Stimulated activated naive CD8-positive, alpha-beta T cell treated with anti-CD3 and anti-CD28 coated beads, Interleukin-15, Interleukin-2, amounts not matched to agents 100 ng/mL and 50 ng/mL, for 24 hours (primary cell): ENCODE data around the gene DNAJC8.

Source experiments
- H3K27ac Mint-ChIP-seq: one replicate; pipeline ENCODE4 v1.8.0; 2021; ENCODE audit warnings: mild to moderate bottlenecking, mixed read lengths
- H3K27me3 Mint-ChIP-seq: one replicate; pipeline ENCODE4 v1.8.0; 2021; ENCODE audit warnings: mixed read lengths
- H3K36me3 Mint-ChIP-seq: one replicate; pipeline ENCODE4 v1.8.0; 2021; ENCODE audit warnings: low read depth, mixed read lengths
- H3K4me1 Mint-ChIP-seq: one replicate; pipeline ENCODE4 v1.8.0; 2021; ENCODE audit warnings: low read depth, mixed read lengths
- H3K4me3 Mint-ChIP-seq: one replicate; pipeline ENCODE4 v1.8.0; 2021; ENCODE audit warnings: mild to moderate bottlenecking, mixed read lengths
- H3K9me3 Mint-ChIP-seq: one replicate; pipeline ENCODE4 v1.8.0; 2021; ENCODE audit warnings: mixed read lengths

The DNAJC8 gene

GRCh38 chr1:28197682-28198415 lies 35.0 kb downstream of the DNAJC8 start:
- no peaks in the 10 kb centered on the region for H3K27me3 Mint-ChIP-seq
- peaks cover 55% of the 10 kb centered on the region for H3K36me3 Mint-ChIP-seq
- no peak overlapping the region for H3K27ac Mint-ChIP-seq
- H3K4me1 Mint-ChIP-seq, result peaks cover 46% of the 10 kb centered on the region
- H3K9me3 Mint-ChIP-seq, result peaks cover 7% of the 10 kb centered on the region
- no peak overlapping the region for H3K4me3 Mint-ChIP-seq

DNA sequence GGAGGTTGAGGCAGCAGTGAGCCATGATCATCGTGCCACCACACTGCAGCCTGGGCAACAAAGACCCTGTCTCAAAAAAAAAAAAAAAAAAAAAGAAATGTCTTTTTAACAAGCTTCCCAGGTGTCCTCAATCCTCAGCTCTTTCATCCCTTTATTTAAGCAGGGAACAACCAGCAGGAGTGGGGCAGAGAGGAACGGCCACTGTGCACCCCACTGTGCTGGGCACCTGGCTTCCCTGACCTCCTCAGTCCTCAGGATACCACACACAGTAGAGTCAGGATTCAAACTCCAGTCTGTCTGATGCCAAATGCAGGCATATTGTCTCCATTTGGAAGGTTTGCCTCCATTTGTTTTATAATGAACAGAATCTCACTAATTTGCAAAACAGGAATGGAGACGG lies 36.5 kb downstream of the DNAJC8 start:
- Mint-ChIP-seq H3K36me3 (peaks cover 49% of the 10 kb centered on the region), H3K27ac (no peak overlapping the region), H3K4me1 (peaks cover 45% of the 10 kb centered on the region), H3K27me3 (no peaks in the 10 kb centered on the region), H3K4me3 (no peak overlapping the region), H3K9me3 (peaks cover 7% of the 10 kb centered on the region)

DNA sequence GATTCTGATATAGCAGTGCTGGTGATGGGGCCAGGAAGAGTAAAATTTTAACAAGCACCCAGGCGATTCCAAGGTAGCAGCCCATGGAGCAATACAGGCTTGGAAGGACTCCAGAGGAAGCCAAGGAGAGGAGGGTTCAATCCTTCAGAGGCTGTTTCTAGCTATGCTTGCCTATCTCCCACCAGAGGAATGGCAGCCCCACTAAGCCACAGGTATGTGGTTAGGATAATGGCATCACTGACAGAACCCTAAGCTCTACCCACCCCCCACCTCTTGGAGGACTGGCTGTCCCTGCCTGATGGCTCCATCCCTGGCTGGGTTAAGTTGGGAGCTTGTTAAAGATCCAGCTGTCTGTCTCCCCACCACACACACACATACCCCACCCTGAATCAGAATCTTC lies 37.0 kb downstream of the DNAJC8 start:
- peaks cover 43% of the 10 kb centered on the region for H3K36me3 Mint-ChIP-seq

DNA sequence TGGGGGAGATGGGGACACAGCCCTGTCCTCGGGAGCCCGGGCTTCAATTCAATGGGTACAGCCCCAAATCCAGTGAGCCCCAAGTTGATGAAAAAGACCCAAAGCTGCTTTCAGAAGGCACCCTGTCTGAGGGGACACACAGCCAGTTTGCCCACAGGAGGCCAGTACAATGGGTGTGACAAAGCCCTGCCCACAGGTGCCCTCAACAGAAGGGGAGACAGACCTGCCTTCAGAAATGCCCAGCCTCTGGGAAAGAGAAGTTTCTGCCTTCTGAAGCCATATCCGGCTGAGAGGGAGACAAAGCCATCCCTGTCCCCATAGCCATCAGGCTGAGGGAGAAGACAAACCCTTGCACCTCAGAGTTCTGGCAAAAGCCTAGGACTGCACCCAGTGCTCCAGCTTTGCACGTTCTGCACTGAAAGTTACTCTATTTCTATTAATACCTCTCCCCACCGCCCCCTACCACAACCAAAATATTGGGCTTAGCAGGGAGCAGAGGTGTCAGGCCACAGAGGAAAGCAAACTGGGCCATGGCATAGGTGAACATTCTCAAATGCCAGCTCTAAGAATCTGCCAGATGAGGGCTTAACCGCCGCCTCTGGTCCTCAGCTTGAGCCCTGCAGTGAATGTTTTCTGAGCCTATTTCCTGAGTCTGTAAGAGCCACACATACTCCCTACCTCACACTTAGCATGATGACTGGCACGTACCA lies 38.3 kb downstream of the DNAJC8 start:
- no peak overlapping the region for H3K27ac Mint-ChIP-seq
- no peak overlapping the region for H3K4me3 Mint-ChIP-seq
- peaks cover 34% of the 10 kb centered on the region for H3K36me3 Mint-ChIP-seq
- peaks cover 7% of the 10 kb centered on the region for H3K9me3 Mint-ChIP-seq
- peaks cover 27% of the 10 kb centered on the region for H3K4me1 Mint-ChIP-seq
- H3K27me3 Mint-ChIP-seq, result no peaks in the 10 kb centered on the region

More for the DNA sequence above, 37.0 kb downstream of the DNAJC8 start:
- peaks cover 40% of the 10 kb centered on the region for H3K4me1 Mint-ChIP-seq
- H3K27ac Mint-ChIP-seq, result no peak overlapping the region
- peaks cover 7% of the 10 kb centered on the region for H3K9me3 Mint-ChIP-seq
- H3K4me3 Mint-ChIP-seq, result no peak overlapping the region
- H3K27me3 Mint-ChIP-seq, result no peaks in the 10 kb centered on the region

GRCh38 chr1:28193701-28194161 lies 39.1 kb downstream of the DNAJC8 start:
- Mint-ChIP-seq H3K27me3 (no peaks in the 10 kb centered on the region), H3K9me3 (no peaks in the 10 kb centered on the region), H3K4me3 (no peak overlapping the region), H3K4me1 (peaks cover 19% of the 10 kb centered on the region), H3K36me3 (peaks cover 27% of the 10 kb centered on the region), H3K27ac (no peak overlapping the region)

DNA sequence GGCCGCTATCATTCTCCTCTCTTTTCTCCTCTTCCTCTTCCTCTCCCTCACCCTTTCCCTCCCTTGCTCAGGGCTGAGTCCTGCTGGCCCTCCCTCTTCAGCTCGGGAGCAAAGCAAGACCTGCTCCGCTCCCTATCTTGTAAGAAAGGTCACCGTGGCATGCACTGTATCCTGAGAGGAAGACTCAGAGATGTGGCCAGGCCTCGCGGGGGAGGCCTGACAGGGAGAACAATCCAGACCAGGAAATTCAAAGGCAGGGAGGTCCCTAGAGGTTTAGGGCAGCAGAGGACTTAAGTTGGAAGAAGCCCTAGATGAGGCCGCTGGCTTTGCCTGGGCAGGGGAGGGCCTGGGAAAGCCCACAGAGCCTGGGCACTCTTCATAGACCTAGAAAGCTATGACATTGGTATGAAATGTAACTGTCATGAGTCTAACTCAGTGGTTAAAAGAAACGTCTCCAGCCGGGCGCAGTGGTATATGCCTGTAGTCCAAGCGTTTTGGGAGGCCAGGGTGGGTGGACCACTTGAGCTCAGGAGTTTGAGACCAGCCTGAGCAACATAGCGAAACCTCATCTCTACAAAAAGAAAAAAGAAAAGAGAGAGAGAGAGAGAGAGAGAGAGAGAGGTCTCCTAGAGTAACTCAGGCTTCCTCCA lies 41.7 kb downstream of the DNAJC8 start:
- no peak overlapping the region for H3K4me3 Mint-ChIP-seq
- H3K4me1 Mint-ChIP-seq, result no peaks in the 10 kb centered on the region
- H3K9me3 Mint-ChIP-seq, result no peaks in the 10 kb centered on the region
- no peak overlapping the region for H3K27ac Mint-ChIP-seq
- peaks cover 6% of the 10 kb centered on the region for H3K36me3 Mint-ChIP-seq
- no peaks in the 10 kb centered on the region for H3K27me3 Mint-ChIP-seq

GRCh38 chr1:28190337-28190979 lies 42.4 kb downstream of the DNAJC8 start:
- Mint-ChIP-seq H3K4me1 (no peaks in the 10 kb centered on the region), H3K36me3 (peaks cover 6% of the 10 kb centered on the region), H3K27ac (no peak overlapping the region), H3K4me3 (no peak overlapping the region), H3K9me3 (no peaks in the 10 kb centered on the region), H3K27me3 (no peaks in the 10 kb centered on the region)

DNA sequence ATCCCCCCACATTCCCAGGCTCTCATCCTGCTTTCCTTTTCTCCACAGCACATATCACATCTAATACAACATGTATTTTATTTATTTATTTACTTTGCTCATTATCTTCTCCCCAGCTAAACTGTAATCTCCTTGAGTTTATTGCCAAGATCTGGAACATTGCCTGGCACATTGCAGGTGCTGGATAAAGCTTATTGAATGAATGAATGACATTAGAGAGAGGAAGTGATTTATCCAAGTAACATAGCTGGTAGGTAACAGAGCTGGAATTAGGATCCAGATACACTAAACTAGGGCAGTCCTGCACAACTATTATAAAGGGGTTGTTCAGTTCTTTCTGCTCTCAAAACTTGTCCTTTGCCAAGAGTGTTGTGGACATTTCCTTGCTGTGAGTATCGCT lies 47.8 kb downstream of the DNAJC8 start:
- Mint-ChIP-seq H3K4me3 (no peak overlapping the region), H3K9me3 (no peaks in the 10 kb centered on the region), H3K27me3 (peaks cover 9% of the 10 kb centered on the region), H3K4me1 (peaks cover 12% of the 10 kb centered on the region), H3K27ac (no peak overlapping the region), H3K36me3 (no peaks in the 10 kb centered on the region)

- Mint-ChIP-seq H3K4me1 (peaks cover 27% of the 10 kb centered on the region), H3K9me3 (no peaks in the 10 kb centered on the region), H3K27me3 (peaks cover 35% of the 10 kb centered on the region), H3K4me3 (no peak overlapping the region), H3K36me3 (no peaks in the 10 kb centered on the region), H3K27ac (no peak overlapping the region)
Measured at GRCh38 chr1:28180306-28181305, 52.2 kb downstream of the DNAJC8 start.

GRCh38 chr1:28178690-28179485 lies 53.9 kb downstream of the DNAJC8 start:
- no peaks in the 10 kb centered on the region for H3K36me3 Mint-ChIP-seq
- H3K4me1 Mint-ChIP-seq, result peaks cover 30% of the 10 kb centered on the region
- H3K27ac Mint-ChIP-seq, result no peak overlapping the region
- H3K4me3 Mint-ChIP-seq, result no peak overlapping the region
- peaks cover 43% of the 10 kb centered on the region for H3K27me3 Mint-ChIP-seq
- H3K9me3 Mint-ChIP-seq, result no peaks in the 10 kb centered on the region

- Mint-ChIP-seq H3K4me3 (peak within 1 kb of the TSS; percentile 40), H3K27me3 (peaks cover 46% of the 10 kb centered on the region), H3K4me1 (peaks cover 51% of the 10 kb centered on the region)
Measured at GRCh38 chr1:28176492-28177470, 56.0 kb downstream of the DNAJC8 start, which contains the start of gene PTAFR. TSS of gene PTAFR (minus strand) at chr1:28176690. CDS start at chr1:28151021, 25,669 bp downstream.

DNA sequence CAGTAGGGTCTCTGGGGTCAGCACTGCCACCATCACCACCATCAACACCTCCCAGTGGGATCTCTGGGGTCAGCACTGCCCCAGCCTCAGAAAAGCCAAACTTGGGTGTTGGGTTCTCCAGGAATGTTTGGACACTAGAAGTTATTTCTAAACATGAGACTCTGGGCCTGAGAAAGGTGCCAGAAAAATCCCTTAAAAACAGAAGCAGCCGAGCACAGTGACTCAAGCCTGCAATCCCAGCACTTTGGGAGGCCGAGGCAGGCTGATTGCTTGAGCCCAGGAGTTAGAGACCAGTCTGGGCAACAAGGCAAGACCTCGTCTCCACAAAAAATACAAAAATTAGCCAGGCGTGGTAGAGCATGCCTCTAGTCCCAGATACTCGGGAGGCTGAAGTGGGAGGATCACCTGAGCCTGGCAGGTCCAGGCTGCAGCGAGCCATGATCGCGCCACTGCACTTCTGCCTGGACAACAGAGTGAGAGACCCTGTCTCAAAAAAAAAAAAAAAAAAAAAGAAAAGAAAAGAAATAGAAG lies 56.8 kb downstream of the DNAJC8 start:
- Mint-ChIP-seq H3K9me3 (no peaks in the 10 kb centered on the region), H3K27me3 (peaks cover 47% of the 10 kb centered on the region), H3K36me3 (no peaks in the 10 kb centered on the region), H3K27ac (no peak overlapping the region), H3K4me3 (no peak overlapping the region), H3K4me1 (peaks cover 53% of the 10 kb centered on the region)

More at GRCh38 chr1:28176492-28177470, 56.0 kb downstream of the DNAJC8 start, which contains the start of gene PTAFR:
- H3K36me3 Mint-ChIP-seq, result no peaks in the 10 kb centered on the region
- H3K27ac Mint-ChIP-seq, result peak within 1 kb of the TSS; percentile 16
- H3K9me3 Mint-ChIP-seq, result no peaks in the 10 kb centered on the region
